Type B pancreatic cell (in vitro differentiated cells): Measurements from ENCODE around the gene LHPP. TPM values are rescaled to one million over a fixed set of nuclear protein-coding genes. Genes with fewer than 3 reads are reported as not detected.

ENCODE experiments used
- DNase-seq: peaks from one replicate; pipeline ENCODE4 v3.0.0; 2021; ENCODE audit warnings: mixed read lengths; ENCODE audit not compliant: unreplicated experiment; ENCODE audit errors: extremely low spot score
- H3K27ac Mint-ChIP-seq: 2 replicates; pipeline ENCODE4 v1.8.0; 2021; ENCODE audit warnings: mild to moderate bottlenecking, mixed read lengths
- H3K27me3 Mint-ChIP-seq: 2 replicates; pipeline ENCODE4 v1.8.0; 2021; ENCODE audit warnings: mixed read lengths
- H3K36me3 Mint-ChIP-seq: 2 replicates; pipeline ENCODE4 v1.8.0; 2021; ENCODE audit warnings: mixed read lengths
- H3K4me1 Mint-ChIP-seq: one replicate; pipeline ENCODE4 v1.8.0; 2021; ENCODE audit warnings: mixed read lengths; ENCODE audit not compliant: unreplicated experiment
- H3K4me3 Mint-ChIP-seq: 2 replicates; pipeline ENCODE4 v1.8.0; 2021; ENCODE audit warnings: mild to moderate bottlenecking, mixed read lengths
- H3K9me3 Mint-ChIP-seq: 2 replicates; pipeline ENCODE4 v1.8.0; 2021; ENCODE audit warnings: mixed read lengths
- total RNA-seq: library from RNA; stranded (reverse); gene quantifications from 2 replicates; pipeline ENCODE4 v1.2.1, GENCODE V29; 2021; ENCODE audit warnings: low replicate concordance
- TF ChIP-seq, protein P1 (sequence below): fragments of 200-600 bp; sonication (generic); conservative IDR thresholded peaks from 2 replicates; pipeline ENCODE4 v1.5.0; 2021; ENCODE audit warnings: antibody characterized with exemption, mild to moderate bottlenecking

Gene LHPP
- total RNA-seq, 1 donor from 2014 or later = 12.7 TPM

DNA sequence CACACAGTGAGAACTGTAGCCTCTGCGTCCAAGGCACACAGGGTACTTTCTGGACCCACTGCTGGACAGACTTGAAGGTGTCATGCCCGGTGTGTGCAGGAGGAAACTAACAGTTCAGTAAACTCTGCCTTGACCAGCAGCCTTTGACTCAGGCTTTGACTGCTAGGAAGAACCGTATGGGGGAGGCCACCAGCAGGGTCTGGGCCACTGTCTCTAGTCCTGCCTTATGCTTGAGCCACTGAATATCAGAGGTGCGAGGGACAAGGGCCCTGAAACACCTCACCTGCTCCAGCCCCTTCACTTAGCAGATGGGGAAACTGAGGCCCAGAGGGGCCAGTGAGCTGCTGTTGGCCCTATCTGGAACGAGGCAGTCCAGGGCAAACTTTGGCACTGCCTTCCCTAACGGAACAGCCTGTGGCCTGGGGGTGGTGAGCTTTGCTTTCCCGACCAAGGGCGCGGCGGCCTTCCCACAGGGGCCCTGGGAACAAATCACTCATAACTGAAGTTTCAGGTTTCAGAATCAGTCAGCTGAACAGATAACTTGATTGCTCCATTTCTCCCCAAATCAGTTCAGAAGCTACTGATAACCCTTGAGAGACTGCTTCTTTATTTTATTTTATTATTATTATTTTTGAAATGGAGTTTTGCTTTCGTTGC lies 152.5 kb downstream of the LHPP start:
- peaks cover 3% of the 10 kb centered on the region for H3K4me1 Mint-ChIP-seq
- TF ChIP-seq, protein P1, sequence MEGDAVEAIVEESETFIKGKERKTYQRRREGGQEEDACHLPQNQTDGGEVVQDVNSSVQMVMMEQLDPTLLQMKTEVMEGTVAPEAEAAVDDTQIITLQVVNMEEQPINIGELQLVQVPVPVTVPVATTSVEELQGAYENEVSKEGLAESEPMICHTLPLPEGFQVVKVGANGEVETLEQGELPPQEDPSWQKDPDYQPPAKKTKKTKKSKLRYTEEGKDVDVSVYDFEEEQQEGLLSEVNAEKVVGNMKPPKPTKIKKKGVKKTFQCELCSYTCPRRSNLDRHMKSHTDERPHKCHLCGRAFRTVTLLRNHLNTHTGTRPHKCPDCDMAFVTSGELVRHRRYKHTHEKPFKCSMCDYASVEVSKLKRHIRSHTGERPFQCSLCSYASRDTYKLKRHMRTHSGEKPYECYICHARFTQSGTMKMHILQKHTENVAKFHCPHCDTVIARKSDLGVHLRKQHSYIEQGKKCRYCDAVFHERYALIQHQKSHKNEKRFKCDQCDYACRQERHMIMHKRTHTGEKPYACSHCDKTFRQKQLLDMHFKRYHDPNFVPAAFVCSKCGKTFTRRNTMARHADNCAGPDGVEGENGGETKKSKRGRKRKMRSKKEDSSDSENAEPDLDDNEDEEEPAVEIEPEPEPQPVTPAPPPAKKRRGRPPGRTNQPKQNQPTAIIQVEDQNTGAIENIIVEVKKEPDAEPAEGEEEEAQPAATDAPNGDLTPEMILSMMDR = no peak

GRCh38 chr10:124615259-124615658 lies 153.6 kb downstream of the LHPP start:
- DNase-seq = no peak
- H3K27me3 Mint-ChIP-seq = no peaks in the 10 kb centered on the region
- TF ChIP-seq, protein P1 = no peak
- H3K4me3 Mint-ChIP-seq = no peak overlapping the region
- no peak overlapping the region for H3K27ac Mint-ChIP-seq
- H3K9me3 Mint-ChIP-seq = no peaks in the 10 kb centered on the region
- H3K4me1 Mint-ChIP-seq = peaks cover 3% of the 10 kb centered on the region
- H3K36me3 Mint-ChIP-seq = no peaks in the 10 kb centered on the region

More for the DNA sequence above, 152.5 kb downstream of the LHPP start:
- H3K9me3 Mint-ChIP-seq = no peaks in the 10 kb centered on the region
- H3K36me3 Mint-ChIP-seq = no peaks in the 10 kb centered on the region
- no peaks in the 10 kb centered on the region for H3K27me3 Mint-ChIP-seq
- no peak for DNase-seq
- no peak overlapping the region for H3K27ac Mint-ChIP-seq
- H3K4me3 Mint-ChIP-seq = no peak overlapping the region

DNA sequence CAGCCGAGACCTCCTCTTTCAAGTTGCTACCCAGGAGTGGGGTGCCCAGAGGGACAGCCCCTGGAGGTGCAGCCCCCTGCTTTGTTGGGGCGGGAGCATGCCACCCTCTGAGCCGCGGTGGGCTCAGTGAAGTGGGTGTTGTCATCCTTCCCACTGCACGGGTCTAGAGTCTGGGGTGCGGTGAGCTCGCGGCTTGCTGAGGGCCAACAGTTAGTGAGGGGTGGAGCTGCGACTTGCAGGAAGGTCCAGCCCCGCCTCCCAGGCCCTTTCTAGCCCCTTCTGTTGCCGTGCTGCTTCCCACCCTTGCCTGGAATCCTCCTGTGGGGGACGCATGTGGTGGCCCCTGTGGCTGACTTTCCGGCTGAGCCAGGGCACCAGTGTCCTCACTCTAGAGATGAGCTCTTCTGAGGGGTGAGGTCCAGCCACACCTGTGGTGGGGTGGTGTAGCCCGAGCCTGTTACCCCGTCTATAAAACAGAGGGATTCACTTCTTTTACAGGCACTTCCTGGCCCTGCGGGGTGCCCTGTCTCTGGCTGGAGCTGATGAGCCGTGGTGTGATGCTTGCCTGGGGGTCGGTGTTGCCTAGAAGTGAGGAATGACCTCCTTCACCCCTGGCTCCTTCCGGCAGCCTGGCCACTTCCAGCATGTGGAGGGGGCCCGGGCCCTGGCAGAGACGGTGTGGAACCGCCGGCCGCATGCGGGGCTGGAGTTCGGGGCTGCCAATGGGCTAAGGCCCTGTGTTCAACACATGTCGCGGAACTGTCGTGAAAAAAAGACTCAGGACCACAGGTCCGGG lies 154.6 kb downstream of the LHPP start:
- Mint-ChIP-seq H3K4me1 (peaks cover 3% of the 10 kb centered on the region), H3K4me3 (no peak overlapping the region), H3K27me3 (no peaks in the 10 kb centered on the region), H3K36me3 (no peaks in the 10 kb centered on the region), H3K9me3 (no peaks in the 10 kb centered on the region), H3K27ac (no peak overlapping the region)
- DNase-seq = no peak
- TF ChIP-seq, protein P1 = no peak

GRCh38 chr10:124616836-124617130 lies 155.2 kb downstream of the LHPP start:
- Mint-ChIP-seq H3K36me3 (no peaks in the 10 kb centered on the region), H3K27me3 (no peaks in the 10 kb centered on the region), H3K4me1 (peaks cover 3% of the 10 kb centered on the region), H3K4me3 (no peak overlapping the region), H3K27ac (no peak overlapping the region), H3K9me3 (no peaks in the 10 kb centered on the region)
- TF ChIP-seq, protein P1 = no peak
- DNase-seq = no peak

- no peaks in the 10 kb centered on the region for H3K9me3 Mint-ChIP-seq
- H3K4me3 Mint-ChIP-seq = no peak overlapping the region
- H3K4me1 Mint-ChIP-seq = peaks cover 3% of the 10 kb centered on the region
- no peaks in the 10 kb centered on the region for H3K36me3 Mint-ChIP-seq
- no peak overlapping the region for H3K27ac Mint-ChIP-seq
- H3K27me3 Mint-ChIP-seq = no peaks in the 10 kb centered on the region
- DNase-seq = no peak
- TF ChIP-seq, protein P1 = no peak
Observed at GRCh38 chr10:124618470-124619073, 156.9 kb downstream of the LHPP start.
